AG10803 (cell line): Measurements from ENCODE around the gene CNTN4.
A peak's percentile ranks its signal among the peaks of the same experiment; 100 is the strongest.

ENCODE experiments used
- DNase-seq: peaks from one replicate; pipeline ENCODE4 v3.0.0; 2010; ENCODE audit warnings: low read depth
- H3K4me3 ChIP-seq: 2 replicates; pipeline ENCODE4 v1.5.1; 2011; ENCODE audit warnings: mild to moderate bottlenecking, low read length, control low read depth
- CTCF ChIP-seq: conservative IDR thresholded peaks from 2 replicates; pipeline ENCODE4 v1.5.1; 2011; ENCODE audit warnings: mild to moderate bottlenecking, low read length, control low read depth, inconsistent platforms

The CNTN4 gene

DNA sequence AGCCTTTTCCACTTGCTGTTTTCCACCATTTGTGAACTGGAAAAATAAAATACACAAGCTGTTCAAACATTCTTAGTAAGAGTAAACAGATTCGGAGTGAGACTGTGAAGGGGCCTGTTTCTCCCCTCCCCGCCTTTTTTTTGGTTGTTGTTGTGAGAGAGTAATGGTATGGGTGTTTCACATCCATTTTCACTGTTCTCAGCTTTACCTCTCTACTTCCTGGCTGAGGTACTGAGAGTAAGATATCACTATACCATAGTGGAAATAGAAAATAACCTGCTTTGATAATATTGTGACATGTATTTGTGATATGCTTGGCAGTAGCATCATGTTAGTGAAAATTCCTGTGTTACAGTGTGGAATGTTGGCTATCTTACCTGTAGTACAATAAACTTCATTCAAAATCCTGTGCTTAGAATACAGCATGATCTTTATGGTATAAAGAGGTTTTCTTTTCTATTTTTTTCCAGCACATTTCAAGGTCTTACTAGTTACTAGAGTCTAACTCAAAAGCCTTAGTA, 12.0 kb downstream of the CNTN4 start:
- no peak for DNase-seq
- no peak overlapping the region for H3K4me3 ChIP-seq
- no peak for TF ChIP-seq CTCF

GRCh38 chr3:2114617-2115275, 16.1 kb downstream of the CNTN4 start:
- no peak for DNase-seq
- H3K4me3 ChIP-seq = no peak overlapping the region
- no peak for TF ChIP-seq CTCF

DNA sequence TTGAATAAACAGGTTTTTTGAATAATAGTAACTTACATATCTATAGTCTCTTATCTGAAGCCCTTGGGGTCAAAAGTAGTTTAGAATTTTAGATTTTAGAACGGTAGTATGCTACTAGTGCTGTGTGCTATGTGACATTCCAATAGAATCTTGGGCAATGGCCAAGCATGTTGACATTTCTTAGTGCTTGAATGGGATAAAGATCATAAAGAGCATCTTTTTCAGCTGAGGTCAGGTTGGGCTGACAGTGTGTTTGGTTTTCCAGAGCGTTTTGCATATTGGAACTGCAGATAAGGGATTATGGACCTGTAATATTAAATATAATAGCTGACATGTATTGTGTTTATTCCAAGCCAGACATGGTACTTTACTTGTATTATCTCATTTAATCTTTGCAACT, 32.1 kb downstream of the CNTN4 start:
- DNase-seq = no peak
- TF ChIP-seq CTCF = no peak
- H3K4me3 ChIP-seq = no peak overlapping the region

GRCh38 chr3:2133146-2133545, 34.5 kb downstream of the CNTN4 start:
- no peak overlapping the region for H3K4me3 ChIP-seq
- no peak for DNase-seq
- no peak for TF ChIP-seq CTCF

DNA sequence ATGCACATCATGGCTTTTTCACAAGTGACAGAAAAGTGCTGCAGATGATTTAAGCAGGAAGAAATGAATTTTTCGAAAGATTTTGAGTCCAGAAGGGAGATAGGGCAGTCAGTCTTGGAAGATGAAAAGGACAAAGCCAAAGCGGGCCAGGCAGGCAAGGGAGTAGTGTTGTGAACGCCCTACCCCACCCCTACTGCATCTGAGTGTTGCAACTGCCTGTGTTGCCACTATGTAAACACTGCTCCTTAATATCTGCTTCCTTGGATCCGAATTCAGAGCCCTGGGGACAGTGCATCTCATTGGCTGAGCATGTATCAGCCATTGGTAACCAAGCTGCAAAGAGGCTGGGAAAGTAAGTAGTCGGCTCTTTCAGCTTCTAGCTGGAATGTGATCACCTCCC, 39.0 kb downstream of the CNTN4 start:
- no peak for TF ChIP-seq CTCF
- no peak for DNase-seq
- no peak overlapping the region for H3K4me3 ChIP-seq

DNA sequence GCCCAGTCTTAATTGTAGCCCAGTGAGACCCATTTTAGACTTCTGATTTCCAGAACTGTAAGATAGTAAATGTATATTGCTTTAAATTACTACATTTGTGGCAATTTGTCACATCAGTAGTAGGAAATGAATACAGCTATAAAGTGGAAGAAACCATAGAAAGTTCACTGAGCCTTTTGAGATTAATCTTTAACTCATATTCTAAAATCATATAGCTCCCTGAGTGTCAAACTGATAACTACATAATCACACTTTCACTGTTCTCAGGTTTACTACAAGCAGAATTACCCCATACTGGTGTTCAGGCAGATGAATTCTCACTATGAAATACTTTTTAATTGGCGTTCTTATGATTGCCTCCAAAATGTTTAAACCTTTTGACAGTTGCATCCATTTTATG, 42.8 kb downstream of the CNTN4 start:
- no peak for DNase-seq
- no peak for TF ChIP-seq CTCF
- H3K4me3 ChIP-seq = no peak overlapping the region

DNA sequence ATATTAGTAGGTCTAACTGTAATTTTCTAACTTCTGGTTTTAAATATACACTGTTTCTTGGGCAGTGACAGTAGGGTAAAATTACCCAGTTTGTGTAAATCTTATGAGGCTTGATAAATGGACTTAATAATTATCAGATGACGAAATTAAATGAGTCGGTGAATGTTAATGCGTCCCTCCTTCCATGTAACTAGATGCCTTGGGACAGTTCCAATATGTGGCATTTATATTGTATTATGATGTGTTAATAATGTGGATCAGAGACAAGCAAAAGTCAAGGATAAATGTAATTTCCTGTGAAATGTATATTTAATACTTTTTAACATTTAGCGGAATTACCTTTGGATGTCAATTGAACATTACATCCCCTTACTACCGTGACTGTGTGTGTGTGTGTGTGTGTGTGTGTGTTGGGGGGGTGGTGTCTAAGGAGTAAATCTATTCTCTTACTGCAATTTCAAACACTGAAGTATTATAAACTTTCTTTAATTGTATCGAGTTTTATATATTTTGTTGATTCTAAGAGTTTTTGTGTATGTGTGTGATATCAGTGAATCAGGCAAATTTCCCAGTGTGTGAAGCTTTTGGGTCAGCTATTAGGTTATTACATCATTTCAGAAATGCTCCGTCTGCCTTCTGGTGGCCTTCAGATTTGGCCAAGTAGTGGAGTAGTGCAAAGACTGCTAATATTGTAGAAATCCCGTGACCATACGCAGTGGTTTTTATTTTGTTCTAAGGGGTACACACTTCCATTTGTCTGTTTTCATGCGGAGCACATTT, 50.1 kb downstream of the CNTN4 start:
- H3K4me3 ChIP-seq = no peak overlapping the region
- peak; percentile 5 for DNase-seq
- no peak for TF ChIP-seq CTCF
